ENCODE data around the gene NEDD4L. TPM values are rescaled to one million over a fixed set of nuclear protein-coding genes. Genes with fewer than 3 reads are reported as not detected.

NEDD4L gene
- polyA plus RNA-seq, 1 of the 3 experiments (the other 2 are of a cell fraction), result 13.2 TPM

DNA sequence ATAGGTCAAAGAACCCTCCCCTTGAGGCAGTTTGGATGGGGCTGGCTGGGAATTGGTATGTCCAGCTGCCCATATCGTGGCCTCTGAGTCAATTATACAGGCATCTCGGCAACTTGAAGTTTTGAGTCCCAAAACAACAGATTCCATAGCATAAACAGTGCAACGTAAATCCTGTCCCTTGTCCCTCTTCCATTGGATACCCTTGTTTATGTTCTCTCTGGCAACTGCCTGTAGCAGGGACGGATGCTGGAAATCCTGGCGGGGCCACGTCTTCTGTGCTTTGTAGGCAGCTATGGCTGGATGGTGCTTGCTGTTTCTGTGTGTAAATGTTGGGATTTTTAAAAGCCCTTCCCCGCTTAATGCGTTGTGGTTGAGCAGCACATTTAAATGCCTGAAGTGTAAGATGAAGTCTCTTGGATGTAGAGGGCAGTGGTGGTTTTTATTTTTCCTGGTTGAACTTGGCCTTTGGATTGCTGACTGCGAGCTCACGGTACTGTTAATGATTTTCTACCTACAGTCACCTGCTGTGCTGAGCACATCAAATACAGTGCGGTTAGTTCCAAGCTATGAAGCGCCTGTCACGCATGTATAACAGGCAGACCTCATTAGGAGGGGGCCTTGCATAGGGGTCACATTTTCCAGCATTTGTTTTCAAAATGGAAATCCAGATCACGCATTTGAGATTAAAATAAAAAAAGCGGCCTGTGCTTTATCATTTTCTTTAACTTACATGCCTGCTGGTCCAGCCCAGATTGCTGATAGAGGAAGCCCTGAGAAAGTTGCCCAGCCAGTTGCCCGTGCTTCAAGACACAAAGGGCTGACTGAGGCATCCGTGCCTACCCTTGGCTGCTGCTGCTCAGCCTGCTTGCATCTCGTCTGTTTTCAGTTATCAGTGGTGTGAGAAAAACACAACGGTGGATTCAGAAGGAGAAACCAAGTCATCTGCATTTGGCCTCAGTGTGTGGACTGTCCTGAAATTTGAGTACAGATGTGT, 84.7 kb downstream of the NEDD4L start:
- H3K4me3 ChIP-seq (ENCODE audit: low read depth in 2 of 2, low read length in 1 of 2), result no peak overlapping the region
- POLR2A ChIA-PET, result interaction anchor here (0.6 kb wide), 1 partner anchor 63 kb away, joined by 3 read pairs; no protein-coding TSS in a partner anchor
- no peak overlapping the region for H3K9ac ChIP-seq
- no peak for DNase-seq
- H3K9me3 ChIP-seq, result no peaks in the 10 kb centered on the region
- no peaks in the 10 kb centered on the region for H3F3A ChIP-seq (replicated peaks; ENCODE audit: insufficient read depth)
- no peaks in the 10 kb centered on the region for H3K9me2 ChIP-seq
- no peaks in the 10 kb centered on the region for H3K4me1 ChIP-seq (ENCODE audit: control insufficient read depth in 1 of 2, insufficient read depth in 2 of 2, low read depth in 1 of 2, low read length in 1 of 2)
- no peak overlapping the region for H3K27ac ChIP-seq (ENCODE audit: low read depth in 2 of 2, low read length in 1 of 2)
- CTCF ChIA-PET, result interaction anchor here (0.7 to 1.4 kb wide), 3 partner anchors 9 to 77 kb away, joined by 3 to 4 read pairs (median 4); no protein-coding TSS in a partner anchor
- H3K27me3 ChIP-seq (ENCODE audit: insufficient read depth), result no peaks in the 10 kb centered on the region
- 84% methylated on average over 19 of the region's 19 CpGs for WGBS (ENCODE audit: low lambda C conversion rate)
- TF ChIP-seq GABPA (IDR thresholded peaks at IDR 0.05; ENCODE audit: low read depth) (no peak), GATA2 (CRISPR knock-in tag; IDR thresholded peaks at IDR 0.05) (no peak), TCF12 (IDR thresholded peaks at IDR 0.05) (no peak), RAD21 (IDR thresholded peaks at IDR 0.05; ENCODE audit: low read length) (no peak), RFX5 (IDR thresholded peaks at IDR 0.05; ENCODE audit: low read length) (no peak), ELF1 (IDR thresholded peaks at IDR 0.05) (no peak)
- no peak overlapping the region for H2AFZ ChIP-seq (ENCODE audit: low read depth)
- no peaks in the 10 kb centered on the region for H3K36me3 ChIP-seq (replicated peaks in 1 of 2; ENCODE audit: control insufficient read depth in 1 of 2, insufficient read depth in 2 of 2, low read length in 1 of 2)
- H3K4me2 ChIP-seq, result no peak overlapping the region
- no peaks in the 10 kb centered on the region for H3K79me2 ChIP-seq (ENCODE audit: insufficient read depth)
- H4K20me1 ChIP-seq (ENCODE audit: insufficient read depth), result no peaks in the 10 kb centered on the region

DNA sequence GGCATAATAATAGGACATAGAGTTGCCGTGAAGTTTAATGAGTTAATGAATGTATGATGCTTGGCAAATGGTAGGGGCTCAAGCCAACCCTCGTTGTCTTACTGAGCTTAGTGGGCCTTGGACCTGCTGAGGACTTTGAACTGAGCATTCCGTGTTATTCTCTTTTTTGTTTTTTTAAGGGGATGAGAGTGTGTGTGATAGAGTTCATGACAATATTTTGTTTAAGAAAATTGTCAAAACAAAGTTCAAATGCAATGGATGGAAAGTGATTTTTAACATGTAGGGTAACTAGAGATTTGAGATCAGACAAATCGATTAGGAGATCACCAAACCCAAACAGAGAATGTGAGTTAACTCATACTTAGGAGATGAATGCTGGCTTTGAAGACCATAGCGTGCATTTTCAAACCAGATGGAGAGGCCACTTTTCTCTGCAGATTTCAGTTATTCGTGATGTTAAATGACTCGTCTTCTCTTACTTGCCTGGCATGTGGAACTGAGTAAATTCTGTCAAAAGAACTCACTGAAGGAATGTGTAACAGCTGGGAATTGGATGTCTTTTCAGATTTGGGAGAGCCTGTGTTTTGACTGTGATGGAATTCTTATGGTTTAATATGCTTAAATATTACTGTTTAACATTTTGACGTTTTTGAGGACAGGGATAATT, 88.7 kb downstream of the NEDD4L start:
- H4K20me1 ChIP-seq (ENCODE audit: insufficient read depth), result no peaks in the 10 kb centered on the region
- ChIA-PET CTCF (interaction anchor here (1.4 to 5.3 kb wide), 2 partner anchors 11 to 503 kb away, joined by 3 to 51 read pairs; no protein-coding TSS in a partner anchor), POLR2A (no interaction called here)
- TF ChIP-seq USF2 (IDR thresholded peaks at IDR 0.05; ENCODE audit: borderline replicate concordance, low read depth, low read length) (no peak), RXRA (IDR thresholded peaks at IDR 0.05; ENCODE audit: borderline replicate concordance, low read depth) (no peak), EZH2phosphoT487 (IDR thresholded peaks at IDR 0.05; ENCODE audit: borderline replicate concordance, low read depth) (no peak), EP300 (IDR thresholded peaks at IDR 0.05; ENCODE audit: borderline replicate concordance in 1 of 2, low read depth in 1 of 2, low read length in 1 of 2) (no peak)
- TF ChIP-seq, protein P1, sequence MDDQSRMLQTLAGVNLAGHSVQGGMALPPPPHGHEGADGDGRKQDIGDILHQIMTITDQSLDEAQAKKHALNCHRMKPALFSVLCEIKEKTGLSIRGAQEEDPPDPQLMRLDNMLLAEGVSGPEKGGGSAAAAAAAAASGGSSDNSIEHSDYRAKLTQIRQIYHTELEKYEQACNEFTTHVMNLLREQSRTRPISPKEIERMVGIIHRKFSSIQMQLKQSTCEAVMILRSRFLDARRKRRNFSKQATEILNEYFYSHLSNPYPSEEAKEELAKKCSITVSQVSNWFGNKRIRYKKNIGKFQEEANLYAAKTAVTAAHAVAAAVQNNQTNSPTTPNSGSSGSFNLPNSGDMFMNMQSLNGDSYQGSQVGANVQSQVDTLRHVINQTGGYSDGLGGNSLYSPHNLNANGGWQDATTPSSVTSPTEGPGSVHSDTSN (IDR thresholded peaks at IDR 0.05), result 0 out of 2 replicates have a peak, but pooled peaks have one; percentile 10
- TF ChIP-seq, protein P2, sequence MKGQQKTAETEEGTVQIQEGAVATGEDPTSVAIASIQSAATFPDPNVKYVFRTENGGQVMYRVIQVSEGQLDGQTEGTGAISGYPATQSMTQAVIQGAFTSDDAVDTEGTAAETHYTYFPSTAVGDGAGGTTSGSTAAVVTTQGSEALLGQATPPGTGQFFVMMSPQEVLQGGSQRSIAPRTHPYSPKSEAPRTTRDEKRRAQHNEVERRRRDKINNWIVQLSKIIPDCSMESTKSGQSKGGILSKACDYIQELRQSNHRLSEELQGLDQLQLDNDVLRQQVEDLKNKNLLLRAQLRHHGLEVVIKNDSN (IDR thresholded peaks at IDR 0.05; ENCODE audit: borderline replicate concordance, low read depth), result no peak
- TF ChIP-seq, protein P3, sequence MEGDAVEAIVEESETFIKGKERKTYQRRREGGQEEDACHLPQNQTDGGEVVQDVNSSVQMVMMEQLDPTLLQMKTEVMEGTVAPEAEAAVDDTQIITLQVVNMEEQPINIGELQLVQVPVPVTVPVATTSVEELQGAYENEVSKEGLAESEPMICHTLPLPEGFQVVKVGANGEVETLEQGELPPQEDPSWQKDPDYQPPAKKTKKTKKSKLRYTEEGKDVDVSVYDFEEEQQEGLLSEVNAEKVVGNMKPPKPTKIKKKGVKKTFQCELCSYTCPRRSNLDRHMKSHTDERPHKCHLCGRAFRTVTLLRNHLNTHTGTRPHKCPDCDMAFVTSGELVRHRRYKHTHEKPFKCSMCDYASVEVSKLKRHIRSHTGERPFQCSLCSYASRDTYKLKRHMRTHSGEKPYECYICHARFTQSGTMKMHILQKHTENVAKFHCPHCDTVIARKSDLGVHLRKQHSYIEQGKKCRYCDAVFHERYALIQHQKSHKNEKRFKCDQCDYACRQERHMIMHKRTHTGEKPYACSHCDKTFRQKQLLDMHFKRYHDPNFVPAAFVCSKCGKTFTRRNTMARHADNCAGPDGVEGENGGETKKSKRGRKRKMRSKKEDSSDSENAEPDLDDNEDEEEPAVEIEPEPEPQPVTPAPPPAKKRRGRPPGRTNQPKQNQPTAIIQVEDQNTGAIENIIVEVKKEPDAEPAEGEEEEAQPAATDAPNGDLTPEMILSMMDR (IDR thresholded peaks at IDR 0.05), result no peak
- no peaks in the 10 kb centered on the region for H3K36me3 ChIP-seq (replicated peaks in 1 of 2; ENCODE audit: control insufficient read depth in 1 of 2, insufficient read depth in 2 of 2, low read length in 1 of 2)
- H3K9ac ChIP-seq, result no peak overlapping the region
- WGBS (ENCODE audit: low lambda C conversion rate), result 66% methylated on average over 8 of the region's 8 CpGs
- H3K4me2 ChIP-seq, result no peak overlapping the region
- no peak overlapping the region for H3K27ac ChIP-seq (ENCODE audit: low read depth in 2 of 2, low read length in 1 of 2)
- no peaks in the 10 kb centered on the region; a peak in 1 of 4 replicates for H3K4me1 ChIP-seq (ENCODE audit: control insufficient read depth in 1 of 2, insufficient read depth in 2 of 2, low read depth in 1 of 2, low read length in 1 of 2)
- H3K79me2 ChIP-seq (ENCODE audit: insufficient read depth), result no peaks in the 10 kb centered on the region
- DNase-seq, result no peak
- H3K9me2 ChIP-seq, result no peaks in the 10 kb centered on the region
- no peaks in the 10 kb centered on the region for H3F3A ChIP-seq (replicated peaks; ENCODE audit: insufficient read depth)
- H3K27me3 ChIP-seq (ENCODE audit: insufficient read depth), result no peaks in the 10 kb centered on the region
- no peak overlapping the region for H3K4me3 ChIP-seq (ENCODE audit: low read depth in 2 of 2, low read length in 1 of 2)
- H2AFZ ChIP-seq (ENCODE audit: low read depth), result no peak overlapping the region
- H3K9me3 ChIP-seq, result no peaks in the 10 kb centered on the region

Data from SK-N-SH (cell line).